ENCODE data around the gene CELF5.

CELF5 gene

GRCh38 chr19:3268326-3268725 lies 43.9 kb downstream of the CELF5 start:
- no peak for TF ChIP-seq CTCF (conservative IDR thresholded peaks at IDR 0.05; ENCODE audit: low read depth, low read length)
- DNase-seq (ENCODE audit: low read depth): no peak
- no peak overlapping the region for H3K4me3 ChIP-seq (ENCODE audit: low read depth, low read length)

GRCh38 chr19:3268763-3269162 lies 44.3 kb downstream of the CELF5 start:
- H3K4me3 ChIP-seq (ENCODE audit: low read depth, low read length): no peak overlapping the region
- TF ChIP-seq CTCF (conservative IDR thresholded peaks at IDR 0.05; ENCODE audit: low read depth, low read length): no peak
- DNase-seq (ENCODE audit: low read depth): no peak

- no peak overlapping the region for H3K4me3 ChIP-seq (ENCODE audit: low read depth, low read length)
- TF ChIP-seq CTCF (conservative IDR thresholded peaks at IDR 0.05; ENCODE audit: low read depth, low read length): no peak
- DNase-seq (ENCODE audit: low read depth): no peak
Observed at GRCh38 chr19:3269916-3270671, 45.6 kb downstream of the CELF5 start.

- DNase-seq (ENCODE audit: low read depth): peak; percentile 52
- no peak overlapping the region for H3K4me3 ChIP-seq (ENCODE audit: low read depth, low read length)
- no peak for TF ChIP-seq CTCF (conservative IDR thresholded peaks at IDR 0.05; ENCODE audit: low read depth, low read length)
Observed at GRCh38 chr19:3270902-3271301, 46.4 kb downstream of the CELF5 start.

- H3K4me3 ChIP-seq (ENCODE audit: low read depth, low read length): no peak overlapping the region
- TF ChIP-seq CTCF (conservative IDR thresholded peaks at IDR 0.05; ENCODE audit: low read depth, low read length): no peak
Observed at GRCh38 chr19:3272401-3272931, 48.0 kb downstream of the CELF5 start.

GRCh38 chr19:3272952-3273351 lies 48.5 kb downstream of the CELF5 start:
- no peak for TF ChIP-seq CTCF (conservative IDR thresholded peaks at IDR 0.05; ENCODE audit: low read depth, low read length)
- H3K4me3 ChIP-seq (ENCODE audit: low read depth, low read length): no peak overlapping the region
- no peak for DNase-seq (ENCODE audit: low read depth)

More at GRCh38 chr19:3272401-3272931, 48.0 kb downstream of the CELF5 start:
- no peak for DNase-seq (ENCODE audit: low read depth)

Measured in choroid plexus epithelial cell (primary cell).